IMR-90 (cell line): ENCODE data around the gene IL1RAP. TPM values are rescaled to one million over a fixed set of nuclear protein-coding genes. Genes with fewer than 3 reads are reported as not detected.

ENCODE experiments used
- ATAC-seq: fragments of 200-7000 bp; cut with Tn5 transposase; 2 replicates; pipeline ENCODE4 v1.9.1; 2020; ENCODE audit warnings: low read depth, mild to moderate bottlenecking, moderate library complexity
- BruUV-seq: library from RNA; stranded (reverse); fragments of 400-500 nt; replicated peaks from 2 replicates; lab custom pipeline; 2021; lab: Mats Ljungman, UMichigan
- CTCF ChIA-PET: fragments of 300-600 bp; formaldehyde crosslinking; extraction: SDS; loops from one replicate; lab custom pipeline; 2021; ENCODE audit warnings: antibody characterized with exemption; lab: Yijun Ruan, JAX
- POLR2A ChIA-PET: fragments of 300-600 bp; sonication (Branson Sonifier 250); formaldehyde crosslinking; loops from one replicate; lab custom pipeline; 2022; ENCODE audit warnings: antibody characterized with exemption; ENCODE audit not compliant: unreplicated experiment; lab: Charles Lee
- DNase-seq: peaks from one replicate; pipeline ENCODE4 v3.0.0; 2013
- H2AFZ ChIP-seq: replicated peaks from 2 replicates; pipeline ENCODE3; 2013; ENCODE audit warnings: low read length, mild to moderate bottlenecking; ENCODE audit not compliant: poor library complexity
- H2AK5ac ChIP-seq: 2 replicates; pipeline ENCODE4 v1.6.1; 2013; ENCODE audit warnings: low read depth, low read length, inconsistent platforms
- H2AK9ac ChIP-seq: replicated peaks from 2 replicates; pipeline ENCODE3; 2013; ENCODE audit warnings: mild to moderate bottlenecking, low read depth, low read length, moderate library complexity; ENCODE audit not compliant: poor library complexity
- H2BK120ac ChIP-seq: 2 replicates; pipeline ENCODE4 v1.6.1; 2013; ENCODE audit warnings: low read depth, low read length, inconsistent platforms
- H2BK15ac ChIP-seq: 3 replicates; pipeline ENCODE4 v1.6.1; 2013; ENCODE audit warnings: low read depth, low read length, inconsistent platforms
- H2BK20ac ChIP-seq: 2 replicates; pipeline ENCODE4 v1.6.1; 2013; ENCODE audit warnings: low read depth, mild to moderate bottlenecking, inconsistent platforms, low read length, moderate library complexity
- H2BK5ac ChIP-seq: 2 replicates; pipeline ENCODE4 v1.6.1; 2013; ENCODE audit warnings: mild to moderate bottlenecking, low read depth, low read length, inconsistent platforms; ENCODE audit not compliant: poor library complexity, severe bottlenecking
- H3K14ac ChIP-seq: replicated peaks from 2 replicates; pipeline ENCODE4 v1.6.1; 2013; ENCODE audit warnings: low read depth, low read length, inconsistent platforms
- H3K18ac ChIP-seq: 2 replicates; pipeline ENCODE4 v1.6.1; 2013; ENCODE audit warnings: low read depth, low read length, control low read depth
- H3K23ac ChIP-seq: 2 replicates; pipeline ENCODE4 v1.6.1; 2013; ENCODE audit warnings: low read depth, low read length, inconsistent platforms
- H3K27ac ChIP-seq: 2 replicates; pipeline ENCODE4 v1.5.1; 2013; ENCODE audit warnings: mild to moderate bottlenecking, control low read depth, low read length; ENCODE audit not compliant: insufficient read depth
- H3K27me3 ChIP-seq: 2 replicates; pipeline ENCODE4 v1.6.1; 2013; ENCODE audit warnings: low read length; ENCODE audit not compliant: control insufficient read depth, insufficient read depth
- H3K36me3 ChIP-seq: 2 replicates; pipeline ENCODE4 v1.6.1; 2013; ENCODE audit warnings: low read length, mixed read lengths; ENCODE audit not compliant: control insufficient read depth, insufficient read depth
- H3K4ac ChIP-seq: 2 replicates; pipeline ENCODE4 v1.6.1; 2013; ENCODE audit warnings: low read depth, low read length, inconsistent platforms
- H3K4me1 ChIP-seq: 2 replicates; pipeline ENCODE4 v1.6.1; 2013; ENCODE audit warnings: low read length, mixed read lengths; ENCODE audit not compliant: control insufficient read depth, insufficient read depth
- H3K4me2 ChIP-seq: 2 replicates; pipeline ENCODE4 v1.6.1; 2013; ENCODE audit warnings: low read depth, mild to moderate bottlenecking, control low read depth, low read length, moderate library complexity
- H3K4me3 ChIP-seq: 2 replicates; pipeline ENCODE4 v1.5.1; 2013; ENCODE audit warnings: low read depth, mild to moderate bottlenecking, control low read depth, low read length, moderate library complexity; ENCODE audit not compliant: insufficient read depth
- H3K56ac ChIP-seq: 2 replicates; pipeline ENCODE4 v1.6.1; 2013; ENCODE audit warnings: low read length, inconsistent platforms; ENCODE audit not compliant: insufficient read depth; ENCODE audit errors: extremely low read depth
- H3K79me1 ChIP-seq, 2 experiments: 2 replicates each; pipeline ENCODE4 v1.6.1; 2013; ENCODE audit warnings: low read length in 2 of 2, inconsistent platforms in 1 of 2, low read depth in 1 of 2
- H3K9ac ChIP-seq: 2 replicates; pipeline ENCODE4 v1.6.1; 2013; ENCODE audit warnings: low read depth, low read length, control low read depth
- H3K9me1 ChIP-seq: 2 replicates; pipeline ENCODE4 v1.6.1; 2013; ENCODE audit warnings: low read length, inconsistent platforms; ENCODE audit not compliant: insufficient read depth
- H3K9me3 ChIP-seq: 2 replicates; pipeline ENCODE4 v1.6.1; 2013; ENCODE audit warnings: low read length; ENCODE audit not compliant: control insufficient read depth, insufficient read depth
- H4K20me1 ChIP-seq: 2 replicates; pipeline ENCODE4 v1.6.1; 2013; ENCODE audit warnings: low read length, inconsistent platforms; ENCODE audit not compliant: insufficient read depth
- H4K5ac ChIP-seq: 2 replicates; pipeline ENCODE4 v1.6.1; 2013; ENCODE audit warnings: mild to moderate bottlenecking, low read depth, low read length, control low read depth
- H4K8ac ChIP-seq, 2 experiments: 2 replicates each; pipeline ENCODE4 v1.6.1; 2013; ENCODE audit warnings: low read depth in 2 of 2, low read length in 2 of 2, control low read depth in 1 of 2, inconsistent platforms in 1 of 2
- H4K91ac ChIP-seq: 2 replicates; pipeline ENCODE4 v1.6.1; 2013; ENCODE audit warnings: low read depth, low read length, inconsistent platforms; ENCODE audit not compliant: insufficient read depth
- BHLHE40 ChIP-seq: fragments of 150-350 bp; IDR thresholded peaks from 2 replicates; pipeline ENCODE4 v1.6.1; 2016; ENCODE audit warnings: mild to moderate bottlenecking, low read depth, low read length
- CEBPB ChIP-seq: IDR thresholded peaks from 2 replicates; pipeline ENCODE4 v1.6.1; 2012; ENCODE audit warnings: low read depth, low read length, improper control_type of control experiment
- CHD1 ChIP-seq: IDR thresholded peaks from 2 replicates; pipeline ENCODE4 v1.6.1; 2012; ENCODE audit warnings: low read depth, low read length, improper control_type of control experiment
- CTCF ChIP-seq: conservative IDR thresholded peaks from 2 replicates; pipeline ENCODE4 v1.5.1; 2012; ENCODE audit warnings: mild to moderate bottlenecking, low read depth, low read length, improper control_type of control experiment
- FOS ChIP-seq: fragments of 150-350 bp; IDR thresholded peaks from 2 replicates; pipeline ENCODE4 v1.6.1; 2016; ENCODE audit warnings: low read depth, low read length
- MAFK ChIP-seq: IDR thresholded peaks from 2 replicates; pipeline ENCODE4 v1.6.1; 2012; ENCODE audit warnings: low read depth, low read length, improper control_type of control experiment
- MAZ ChIP-seq: IDR thresholded peaks from 2 replicates; pipeline ENCODE4 v1.6.1; 2012; ENCODE audit warnings: low read depth, mild to moderate bottlenecking, low read length, improper control_type of control experiment, moderate library complexity, borderline replicate concordance
- MXI1 ChIP-seq: IDR thresholded peaks from 2 replicates; pipeline ENCODE4 v1.6.1; 2012; ENCODE audit warnings: low read depth, mild to moderate bottlenecking, low read length, moderate library complexity, borderline replicate concordance
- RAD21 ChIP-seq: IDR thresholded peaks from 2 replicates; pipeline ENCODE4 v1.6.1; 2012; ENCODE audit warnings: low read length, improper control_type of control experiment
- RCOR1 ChIP-seq: IDR thresholded peaks from 2 replicates; pipeline ENCODE4 v1.6.1; 2012; ENCODE audit warnings: mild to moderate bottlenecking, low read length, improper control_type of control experiment; ENCODE audit not compliant: insufficient replicate concordance
- RFX5 ChIP-seq: IDR thresholded peaks from 2 replicates; pipeline ENCODE4 v1.8.0; 2012; ENCODE audit warnings: low read depth, mild to moderate bottlenecking, low read length, moderate library complexity
- SMC3 ChIP-seq: fragments of 150-350 bp; IDR thresholded peaks from 2 replicates; pipeline ENCODE4 v1.6.1; 2016; ENCODE audit warnings: low read depth, mild to moderate bottlenecking, antibody characterized with exemption, low read length, moderate library complexity
- WGBS, 2 experiments: methylation state at CpG; one replicate each; pipeline versions ENCODE4 v1.1.5 to v1.1.7; 2013; ENCODE audit warnings: missing lambda C conversion rate in 2 of 2; ENCODE audit not compliant: insufficient read length in 1 of 2; ENCODE audit errors: extremely low coverage in 2 of 2; 5-methylcytosine and 5-hydroxymethylcytosine counted together
- dilution Hi-C: fragments of 300-500 bp; cut with HindIII; formaldehyde crosslinking; loops from one replicate; pipeline ENCODE4 v1.14.3; 2018; ENCODE audit warnings: low sequenced_read_pairs; ENCODE audit not compliant: unreplicated experiment
- in situ Hi-C: fragments of 300-500 bp; cut with MboI; formaldehyde crosslinking; loops from 3 replicates; pipeline ENCODE4 v1.14.3; 2019; ENCODE audit warnings: low sequenced_read_pairs, inconsistent platforms, mixed read lengths
- intact Hi-C: fragments of 100-400 bp; cut with micrococcal nuclease; formaldehyde crosslinking; loops from 2 replicates; pipeline ENCODE4 v1.10.0; 2022
- polyA plus RNA-seq, 3 experiments: library from polyadenylated mRNA; depleted of rRNA; stranded (reverse); fragments of >200 nt; gene quantifications; 2 replicates each; pipeline ENCODE4 v1.2.3, GENCODE V29; 2012; ENCODE audit warnings: low replicate concordance in 1 of 3
- total RNA-seq: library from RNA; depleted of rRNA; stranded (reverse); fragments of >200 nt; gene quantifications from 2 replicates; pipeline ENCODE4 v1.2.3, GENCODE V29; 2012

IL1RAP gene
- total and polyA plus RNA-seq, 2 of the 4 experiments (the other 2 are of a cell fraction): 8.3 to 11.3 TPM

GRCh38 chr3:190506271-190506670, 7.6 kb upstream of the IL1RAP start:
- no peak overlapping the region for H3K4me3 ChIP-seq
- H3K18ac ChIP-seq: no peak overlapping the region
- intact Hi-C loops (no loop called here), dilution Hi-C loops (no loop called here), in situ Hi-C loops (no loop called here)
- no peak overlapping the region for H4K5ac ChIP-seq
- TF ChIP-seq CHD1: no peak
- no peak for TF ChIP-seq RAD21
- no peak for TF ChIP-seq BHLHE40
- TF ChIP-seq FOS: no peak
- no peak for TF ChIP-seq MAFK
- TF ChIP-seq CEBPB: no peak
- no peak for TF ChIP-seq RCOR1
- TF ChIP-seq RFX5: no peak
- TF ChIP-seq MAZ: no peak
- TF ChIP-seq CTCF: no peak
- TF ChIP-seq MXI1: no peak
- no peak for TF ChIP-seq SMC3
- H4K8ac ChIP-seq: no peak overlapping the region
- POLR2A ChIA-PET: no interaction called here
- no peaks in the 10 kb centered on the region; the same call in 1 of the 2 replicates for H3K27me3 ChIP-seq
- no peak overlapping the region for H3K14ac ChIP-seq
- no peak overlapping the region for H4K91ac ChIP-seq
- CTCF ChIA-PET: no interaction called here
- H3K9me3 ChIP-seq: no peaks in the 10 kb centered on the region
- H3K36me3 ChIP-seq: no peaks in the 10 kb centered on the region
- no peak for DNase-seq
- H2AFZ ChIP-seq: no peak overlapping the region
- no peak overlapping the region for H2BK120ac ChIP-seq
- no peaks in the 10 kb centered on the region for H3K79me1 ChIP-seq
- no peak for ATAC-seq
- no peak overlapping the region for H3K56ac ChIP-seq
- no peak overlapping the region for H3K9ac ChIP-seq
- no peak overlapping the region for H2BK15ac ChIP-seq
- no peaks in the 10 kb centered on the region for H4K20me1 ChIP-seq
- no peak overlapping the region for H2BK20ac ChIP-seq
- no peak overlapping the region for H2AK5ac ChIP-seq
- H3K4me1 ChIP-seq: no peaks in the 10 kb centered on the region
- H3K27ac ChIP-seq: no peak overlapping the region
- BruUV-seq: no TSS peak
- H2AK9ac ChIP-seq: no peak overlapping the region
- H3K4me2 ChIP-seq: no peak overlapping the region
- no peak overlapping the region for H2BK5ac ChIP-seq
- no peak overlapping the region for H3K4ac ChIP-seq
- no CpG with 5 or more reads among the region's 4 CpGs for WGBS, 2 experiments
- H3K9me1 ChIP-seq: no peaks in the 10 kb centered on the region
- H3K23ac ChIP-seq: no peak overlapping the region
